ENCODE results near the gene PTCD2. TPM values are rescaled to one million over a fixed set of nuclear protein-coding genes. Genes with fewer than 3 reads are reported as not detected.

The PTCD2 gene
- total RNA-seq, 1 experiment from 2014 or later, result 19.3 TPM

GRCh38 chr5:72307968-72308852, 12.0 kb upstream of the PTCD2 start (continued):
- no peak for TF ChIP-seq REST (IDR thresholded peaks at IDR 0.05; ENCODE audit: low read depth)
- TF ChIP-seq POLR2AphosphoS5 (IDR thresholded peaks at IDR 0.05; ENCODE audit: low read depth, low read length), result peak; percentile 96
- peak; percentile 75 for TF ChIP-seq SIN3A (IDR thresholded peaks at IDR 0.05; ENCODE audit: low read depth)

- ChIA-PET RAD21 (ENCODE audit: low non-redundant PET in 1 of 2, low total read pairs in 2 of 2, uncharacterized antibody in 2 of 2, unreplicated experiment in 2 of 2) (interaction anchor here in 1 of 2 experiments (0.7 kb wide), 1 partner anchor 526 kb away, joined by 3 read pairs; no protein-coding TSS in a partner anchor), POLR2A (interaction anchor here (0.7 to 1.7 kb wide), 5 partner anchors 11 to 526 kb away, joined by 3 to 7 read pairs (median 4); partner anchors contain the start of genes MRPS27 and PTCD2), CTCF (interaction anchor here (0.7 to 2.3 kb wide), 14 partner anchors 9 to 531 kb away, joined by 3 to 19 read pairs (median 5); partner anchors contain the start of genes MRPS27 and PTCD2)
- Histone ChIP-seq H2AFZ (ENCODE audit: low read depth, low read length, poor library complexity, severe bottlenecking) (no peak overlapping the region), H3K27me3 (ENCODE audit: insufficient read depth, low read length) (no peaks in the 10 kb centered on the region), H3K4me2 (ENCODE audit: low read length) (peak overlapping the region; percentile 89), H3K9ac (ENCODE audit: low read length) (peak overlapping the region; percentile 95), H3K9me3 (ENCODE audit: control insufficient read depth in 1 of 2, insufficient read depth in 1 of 2, low read depth in 1 of 2, low read length in 2 of 2) (no peaks in the 10 kb centered on the region), H3K9me2 (ENCODE audit: insufficient read depth) (no peaks in the 10 kb centered on the region), H4K20me1 (ENCODE audit: insufficient read depth) (peaks cover 5% of the 10 kb centered on the region; the same call in 1 of the 2 replicates), H3K27ac (ENCODE audit: low read depth, low read length) (peak overlapping the region; percentile 50; the same call in 1 of the 2 replicates), H3K79me2 (ENCODE audit: insufficient read depth, low read length) (peaks cover 78% of the 10 kb centered on the region), H3K36me3 (ENCODE audit: control insufficient read depth in 1 of 2, insufficient read depth in 2 of 2, low read length in 2 of 2) (peaks cover 27 to 34% of the 10 kb centered on the region in 2 experiments), H3K4me3 (replicated peaks in 1 of 2; ENCODE audit: low read depth in 1 of 2, low read length in 2 of 2) (peak overlapping the region in 1 of 2 experiments; percentile 90; a peak in 1 of 4 replicates), H3K4me1 (ENCODE audit: control insufficient read depth in 1 of 2, insufficient read depth in 2 of 2, low read length in 2 of 2) (peaks cover 4 to 11% of the 10 kb centered on the region in 2 experiments)
- no TSS peak for BruUV-seq (replicated peaks)
- TF ChIP-seq EZH2phosphoT487 (IDR thresholded peaks at IDR 0.05; ENCODE audit: borderline replicate concordance) (no peak), CTCF (IDR thresholded peaks at IDR 0.05 in 2 of 3, conservative IDR thresholded peaks at IDR 0.05 in 1 of 3; ENCODE audit: borderline replicate concordance in 1 of 3, insufficient read depth in 1 of 3, low read depth in 2 of 3, low read length in 2 of 3) (no peak), EGR1 (IDR thresholded peaks at IDR 0.05; ENCODE audit: low read depth) (no peak), SRF (IDR thresholded peaks at IDR 0.05; ENCODE audit: low read depth) (no peak), EZH2 (IDR thresholded peaks at IDR 0.05) (no peak), ZBTB33 (IDR thresholded peaks at IDR 0.05; ENCODE audit: extremely low read depth, insufficient replicate concordance, low read length) (no peak), POLR2AphosphoS5 (IDR thresholded peaks at IDR 0.05; ENCODE audit: low read depth, low read length) (no peak), YY1 (IDR thresholded peaks at IDR 0.05; ENCODE audit: extremely low read depth, insufficient replicate concordance, low read depth, low read length) (no peak), ELF1 (IDR thresholded peaks at IDR 0.05; ENCODE audit: borderline replicate concordance, low read depth) (no peak)
- ATAC-seq, result no peak
- no peak for DNase-seq (ENCODE audit: low read depth, low spot score)
- intact Hi-C loops (cut with micrococcal nuclease), result loop anchor here (1.0 kb wide), 1 partner anchor 526 kb away; no protein-coding TSS in a partner anchor
These were observed 11.4 kb upstream of the PTCD2 start for GRCh38 chr5:72308853-72309191.

Measured in HCT116 (cell line).